ENCODE results near the gene TMSB4Y.

The TMSB4Y gene

GRCh38 chrY:13718996-13719395, 15.3 kb downstream of the TMSB4Y start:
- no peak overlapping the region for H3K27ac ChIP-seq
- TF ChIP-seq, protein P1, sequence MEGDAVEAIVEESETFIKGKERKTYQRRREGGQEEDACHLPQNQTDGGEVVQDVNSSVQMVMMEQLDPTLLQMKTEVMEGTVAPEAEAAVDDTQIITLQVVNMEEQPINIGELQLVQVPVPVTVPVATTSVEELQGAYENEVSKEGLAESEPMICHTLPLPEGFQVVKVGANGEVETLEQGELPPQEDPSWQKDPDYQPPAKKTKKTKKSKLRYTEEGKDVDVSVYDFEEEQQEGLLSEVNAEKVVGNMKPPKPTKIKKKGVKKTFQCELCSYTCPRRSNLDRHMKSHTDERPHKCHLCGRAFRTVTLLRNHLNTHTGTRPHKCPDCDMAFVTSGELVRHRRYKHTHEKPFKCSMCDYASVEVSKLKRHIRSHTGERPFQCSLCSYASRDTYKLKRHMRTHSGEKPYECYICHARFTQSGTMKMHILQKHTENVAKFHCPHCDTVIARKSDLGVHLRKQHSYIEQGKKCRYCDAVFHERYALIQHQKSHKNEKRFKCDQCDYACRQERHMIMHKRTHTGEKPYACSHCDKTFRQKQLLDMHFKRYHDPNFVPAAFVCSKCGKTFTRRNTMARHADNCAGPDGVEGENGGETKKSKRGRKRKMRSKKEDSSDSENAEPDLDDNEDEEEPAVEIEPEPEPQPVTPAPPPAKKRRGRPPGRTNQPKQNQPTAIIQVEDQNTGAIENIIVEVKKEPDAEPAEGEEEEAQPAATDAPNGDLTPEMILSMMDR (conservative IDR thresholded peaks at IDR 0.05): no peak
- no peak for TF ChIP-seq ZFX (IDR thresholded peaks at IDR 0.05)

GRCh38 chrY:13729517-13729916, 25.8 kb downstream of the TMSB4Y start:
- H3K27ac ChIP-seq: no peak overlapping the region
- TF ChIP-seq ZFX (IDR thresholded peaks at IDR 0.05): no peak
- TF ChIP-seq, protein P1 (conservative IDR thresholded peaks at IDR 0.05): no peak

- no peak for TF ChIP-seq ZFX (IDR thresholded peaks at IDR 0.05)
- TF ChIP-seq, protein P1 (conservative IDR thresholded peaks at IDR 0.05): no peak
- H3K27ac ChIP-seq: no peak overlapping the region
Observed at GRCh38 chrY:13738618-13739017, 34.9 kb downstream of the TMSB4Y start.

DNA sequence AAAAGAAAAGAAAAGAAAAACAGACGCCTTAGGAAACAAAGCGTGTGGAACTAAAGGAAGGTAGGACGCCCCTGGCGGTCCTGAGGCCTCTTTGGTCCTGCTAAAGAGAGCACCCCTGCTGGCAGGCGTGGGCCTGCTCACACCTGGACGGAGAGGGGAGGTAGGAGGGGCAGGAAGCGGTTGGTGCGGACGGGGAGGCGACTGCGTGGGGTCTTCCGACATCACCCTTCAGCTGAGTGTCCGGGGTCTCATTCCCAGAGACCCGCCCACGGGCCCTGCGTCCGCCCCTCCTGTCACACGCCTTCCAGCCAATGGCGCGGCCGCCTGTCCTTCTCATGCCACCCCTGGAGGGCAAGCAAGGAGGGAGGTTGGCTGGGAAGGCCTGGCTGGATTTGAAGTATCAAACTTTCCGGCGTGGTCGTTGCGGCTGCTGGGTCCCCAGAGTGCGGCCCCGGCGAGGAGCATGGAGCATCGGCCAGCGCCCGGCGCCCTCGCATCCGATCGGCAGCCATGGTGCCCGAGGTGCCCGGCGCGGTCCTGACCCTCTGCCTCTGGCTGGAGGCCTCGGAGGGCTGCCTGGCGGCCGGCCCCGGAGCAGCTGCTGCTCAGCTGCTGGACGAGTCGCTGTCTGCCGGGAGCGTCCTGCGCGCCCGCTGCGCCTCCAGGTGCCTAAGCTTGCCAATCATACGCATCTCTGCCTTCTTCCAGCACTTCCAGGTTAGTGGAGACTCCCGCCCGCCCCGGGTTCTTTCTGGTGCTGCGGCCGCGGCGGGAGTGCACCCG, 47.8 kb downstream of the TMSB4Y start:
- TF ChIP-seq ZFX (IDR thresholded peaks at IDR 0.05): no peak
- TF ChIP-seq, protein P1 (conservative IDR thresholded peaks at IDR 0.05): no peak
- H3K27ac ChIP-seq: no peak overlapping the region

- TF ChIP-seq, protein P1 (conservative IDR thresholded peaks at IDR 0.05): no peak
- TF ChIP-seq ZFX (IDR thresholded peaks at IDR 0.05): no peak
- H3K27ac ChIP-seq: no peak overlapping the region
Observed at GRCh38 chrY:13754661-13755060, 51.0 kb downstream of the TMSB4Y start.

Data from C4-2B (cell line).